Activated T-cell treated with anti-CD3 and anti-CD28 coated beads, Interleukin-2, amount 50 U/mL, for 72 hours (primary cell): ENCODE data around the gene DNM3. TPM values are rescaled to one million over a fixed set of nuclear protein-coding genes. Genes with fewer than 3 reads are reported as not detected.

Experiments
- ATAC-seq, 2 donors: fragments of 150-1000 bp; cut with Tn5 transposase; replicated peaks in 1 of 2; 2 replicates each; pipeline ENCODE4 v1.10.0; 2021; ENCODE audit warnings: moderate library complexity in 2 of 2, mild to moderate bottlenecking in 1 of 2
- DNase-seq, 2 donors: peaks; one replicate each; pipeline ENCODE4 v3.0.0; 2021 to 2022; ENCODE audit warnings: mixed read lengths in 1 of 2
- H3K27ac Mint-ChIP-seq: one replicate; pipeline ENCODE4 v1.8.0; 2022; ENCODE audit warnings: mild to moderate bottlenecking, moderate library complexity, mixed read lengths
- H3K27me3 Mint-ChIP-seq: one replicate; pipeline ENCODE4 v1.8.0; 2022; ENCODE audit warnings: low read depth, mixed read lengths
- H3K36me3 Mint-ChIP-seq, 2 donors: one replicate each; pipeline ENCODE4 v1.8.0; 2022; ENCODE audit warnings: mixed read lengths in 2 of 2, mild to moderate bottlenecking in 1 of 2; ENCODE audit not compliant: insufficient read depth in 2 of 2
- H3K4me1 Mint-ChIP-seq: one replicate; pipeline ENCODE4 v1.8.0; 2022; ENCODE audit warnings: low read depth, mixed read lengths
- H3K4me3 Mint-ChIP-seq, 2 donors: one replicate each; pipeline ENCODE4 v1.8.0; 2022; ENCODE audit warnings: mild to moderate bottlenecking in 2 of 2, mixed read lengths in 2 of 2, moderate library complexity in 2 of 2
- H3K9me3 Mint-ChIP-seq, 2 donors: one replicate each; pipeline ENCODE4 v1.8.0; 2022; ENCODE audit warnings: mixed read lengths in 2 of 2
- total RNA-seq, 2 donors: library from RNA; stranded (reverse); gene quantifications; one replicate each; pipeline ENCODE4 v1.2.3, GENCODE V29; 2022

The DNM3 gene
- total RNA-seq, 2 donors from 2014 or later: 1.5 to 3.4 TPM

GRCh38 chr1:172341697-172342096 is 500.4 kb downstream of the DNM3 start:
- H3K27me3 Mint-ChIP-seq: no peaks in the 10 kb centered on the region
- no peak for DNase-seq
- peaks cover 68% of the 10 kb centered on the region for H3K4me1 Mint-ChIP-seq
- H3K27ac Mint-ChIP-seq: no peak overlapping the region
- no peak overlapping the region for H3K4me3 Mint-ChIP-seq
- peaks cover 2 to 8% of the 10 kb centered on the region in 2 donors for H3K36me3 Mint-ChIP-seq
- ATAC-seq: no peak
- H3K9me3 Mint-ChIP-seq: peaks cover 4 to 8% of the 10 kb centered on the region in 2 donors

DNA sequence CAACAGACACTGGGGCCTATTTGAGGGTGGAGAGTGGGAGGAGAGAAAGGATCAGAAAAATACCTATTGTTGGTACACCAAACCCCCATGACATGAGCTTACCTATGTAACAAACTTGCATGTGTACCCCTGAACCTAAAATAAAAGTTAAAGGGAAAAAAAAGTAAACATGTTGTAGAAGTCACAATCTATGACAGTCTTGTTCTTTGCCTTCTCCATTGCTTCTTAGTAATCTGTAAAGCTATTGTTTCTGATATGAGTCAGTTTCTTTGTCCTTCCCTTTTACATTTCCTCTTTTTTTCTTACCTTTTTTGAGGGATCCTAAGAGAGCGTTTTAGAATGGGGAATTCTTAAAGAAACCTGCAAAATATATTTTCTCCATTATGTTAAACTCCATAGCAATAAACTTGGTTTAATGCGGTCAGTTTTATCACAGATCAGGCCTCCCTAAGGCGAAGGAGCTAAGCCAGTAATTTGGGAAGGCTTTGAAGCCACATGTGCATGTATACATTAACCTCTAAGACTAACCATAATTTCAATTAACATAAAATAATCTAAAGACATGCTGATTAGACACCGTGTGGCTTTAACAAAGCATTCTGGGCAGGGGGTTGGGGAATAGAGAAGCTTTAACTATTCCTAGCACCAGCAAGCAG is 501.4 kb downstream of the DNM3 start:
- ATAC-seq (no peak), DNase-seq (no peak)
- H3K4me3 Mint-ChIP-seq: peak overlapping the region in 1 of 2 donors; percentile 22
- H3K27ac Mint-ChIP-seq: peak overlapping the region; percentile 14
- H3K27me3 Mint-ChIP-seq: no peaks in the 10 kb centered on the region
- peaks cover 61% of the 10 kb centered on the region for H3K4me1 Mint-ChIP-seq
- H3K36me3 Mint-ChIP-seq: peaks cover 6 to 18% of the 10 kb centered on the region in 2 donors
- H3K9me3 Mint-ChIP-seq: peaks cover 10 to 14% of the 10 kb centered on the region in 2 donors

GRCh38 chr1:172343240-172344160 is 502.2 kb downstream of the DNM3 start:
- peaks cover 14% of the 10 kb centered on the region in 2 donors for H3K9me3 Mint-ChIP-seq
- H3K4me3 Mint-ChIP-seq: peak overlapping the region; percentile 7 to 25
- H3K4me1 Mint-ChIP-seq: peaks cover 53% of the 10 kb centered on the region
- ATAC-seq: peak in 1 of 2 donors; percentile 24
- no peak for DNase-seq
- no peaks in the 10 kb centered on the region for H3K27me3 Mint-ChIP-seq
- H3K27ac Mint-ChIP-seq: peak overlapping the region; percentile 0
- H3K36me3 Mint-ChIP-seq: peaks cover 8 to 21% of the 10 kb centered on the region in 2 donors

- no peaks in the 10 kb centered on the region for H3K27me3 Mint-ChIP-seq
- H3K4me3 Mint-ChIP-seq: no peak overlapping the region
These were observed 503.1 kb downstream of the DNM3 start for GRCh38 chr1:172344444-172344843.

GRCh38 chr1:172345077-172345476 is 503.8 kb downstream of the DNM3 start:
- Mint-ChIP-seq H3K4me1 (peaks cover 37% of the 10 kb centered on the region), H3K4me3 (no peak overlapping the region), H3K9me3 (peaks cover 14% of the 10 kb centered on the region in 2 donors), H3K36me3 (peaks cover 8 to 21% of the 10 kb centered on the region in 2 donors), H3K27me3 (no peaks in the 10 kb centered on the region), H3K27ac (no peak overlapping the region)
- ATAC-seq (no peak), DNase-seq (no peak)

More at GRCh38 chr1:172344444-172344843, 503.1 kb downstream of the DNM3 start:
- Mint-ChIP-seq H3K4me1 (peaks cover 44% of the 10 kb centered on the region), H3K9me3 (peaks cover 14% of the 10 kb centered on the region in 2 donors), H3K36me3 (peaks cover 8 to 21% of the 10 kb centered on the region in 2 donors), H3K27ac (no peak overlapping the region)
- DNase-seq (no peak), ATAC-seq (no peak)

GRCh38 chr1:172347416-172347815 is 506.1 kb downstream of the DNM3 start:
- H3K4me1 Mint-ChIP-seq: peaks cover 24% of the 10 kb centered on the region

GRCh38 chr1:172350856-172351255 is 509.6 kb downstream of the DNM3 start:
- DNase-seq: no peak
- ATAC-seq: no peak
- no peaks in the 10 kb centered on the region for H3K27me3 Mint-ChIP-seq
- H3K36me3 Mint-ChIP-seq: peaks cover 8 to 19% of the 10 kb centered on the region in 2 donors
- peaks cover 11 to 14% of the 10 kb centered on the region in 2 donors for H3K9me3 Mint-ChIP-seq
- no peak overlapping the region for H3K27ac Mint-ChIP-seq
- peaks cover 29% of the 10 kb centered on the region for H3K4me1 Mint-ChIP-seq
- H3K4me3 Mint-ChIP-seq: no peak overlapping the region

More at GRCh38 chr1:172347416-172347815, 506.1 kb downstream of the DNM3 start:
- Mint-ChIP-seq H3K4me3 (no peak overlapping the region), H3K27ac (no peak overlapping the region), H3K36me3 (peaks cover 8 to 21% of the 10 kb centered on the region in 2 donors), H3K9me3 (peaks cover 11 to 14% of the 10 kb centered on the region in 2 donors), H3K27me3 (no peaks in the 10 kb centered on the region)
- no peak for DNase-seq
- no peak for ATAC-seq

- DNase-seq (no peak), ATAC-seq (no peak)
- no peaks in the 10 kb centered on the region for H3K27me3 Mint-ChIP-seq
- peaks cover 8 to 10% of the 10 kb centered on the region in 2 donors for H3K9me3 Mint-ChIP-seq
- peaks cover 6 to 16% of the 10 kb centered on the region in 2 donors for H3K36me3 Mint-ChIP-seq
- no peak overlapping the region for H3K27ac Mint-ChIP-seq
- peaks cover 33% of the 10 kb centered on the region for H3K4me1 Mint-ChIP-seq
- no peak overlapping the region for H3K4me3 Mint-ChIP-seq
These were observed 510.0 kb downstream of the DNM3 start for GRCh38 chr1:172351346-172351745.

DNA sequence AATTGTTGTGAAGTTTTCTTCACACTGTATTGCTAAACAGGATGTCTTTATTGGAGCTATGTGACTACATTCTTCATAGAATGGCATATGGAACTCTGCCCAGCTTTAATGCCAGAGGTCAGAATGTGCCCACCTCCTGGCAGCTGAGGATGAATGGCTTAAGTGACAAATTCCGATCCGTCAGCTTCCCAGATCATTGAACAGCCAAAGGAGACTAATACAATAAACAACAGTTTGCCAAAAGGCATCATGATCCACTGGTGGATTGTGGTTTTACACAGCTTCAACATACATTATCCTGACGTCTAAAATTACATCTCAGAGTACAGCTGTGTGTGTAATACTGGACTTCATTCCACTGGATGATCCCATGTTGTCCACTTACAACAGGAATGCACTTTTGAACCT is 510.5 kb downstream of the DNM3 start:
- ATAC-seq (no peak), DNase-seq (no peak)
- Mint-ChIP-seq H3K27ac (no peak overlapping the region), H3K27me3 (no peaks in the 10 kb centered on the region), H3K36me3 (peaks cover 6 to 13% of the 10 kb centered on the region in 2 donors), H3K9me3 (peaks cover 6 to 10% of the 10 kb centered on the region in 2 donors), H3K4me3 (no peak overlapping the region), H3K4me1 (peaks cover 37% of the 10 kb centered on the region)

GRCh38 chr1:172352435-172352834 is 511.1 kb downstream of the DNM3 start:
- ATAC-seq (peak; percentile 88 to 94), DNase-seq (no peak)
- no peak overlapping the region for H3K27ac Mint-ChIP-seq
- peaks cover 3 to 6% of the 10 kb centered on the region in 2 donors for H3K36me3 Mint-ChIP-seq
- no peak overlapping the region for H3K4me3 Mint-ChIP-seq
- peaks cover 2 to 6% of the 10 kb centered on the region in 2 donors for H3K9me3 Mint-ChIP-seq
- peaks cover 43% of the 10 kb centered on the region for H3K4me1 Mint-ChIP-seq
- no peaks in the 10 kb centered on the region for H3K27me3 Mint-ChIP-seq

GRCh38 chr1:172354291-172355274 is 513.3 kb downstream of the DNM3 start:
- no peaks in the 10 kb centered on the region for H3K36me3 Mint-ChIP-seq
- no peak for DNase-seq
- ATAC-seq: no peak
- H3K4me3 Mint-ChIP-seq: no peak overlapping the region
- peaks cover 61% of the 10 kb centered on the region for H3K4me1 Mint-ChIP-seq
- no peaks in the 10 kb centered on the region for H3K27me3 Mint-ChIP-seq
- H3K27ac Mint-ChIP-seq: peak overlapping the region; percentile 58
- no peaks in the 10 kb centered on the region for H3K9me3 Mint-ChIP-seq

- Mint-ChIP-seq H3K27me3 (no peaks in the 10 kb centered on the region), H3K27ac (peak overlapping the region; percentile 84), H3K9me3 (no peaks in the 10 kb centered on the region), H3K4me3 (peak overlapping the region in 1 of 2 donors; percentile 60), H3K36me3 (no peaks in the 10 kb centered on the region), H3K4me1 (peaks cover 63% of the 10 kb centered on the region)
- ATAC-seq: no peak
- no peak for DNase-seq
These were observed 515.3 kb downstream of the DNM3 start for GRCh38 chr1:172356620-172357019.
